BJ (cell line): ENCODE data around the gene OR2F1. TPM values are rescaled to one million over a fixed set of nuclear protein-coding genes. Genes with fewer than 3 reads are reported as not detected.
"Not testable (repeated sequence)": the region's sequence is repeated elsewhere in the genome, so short reads cannot be mapped to it uniquely, and the experiment has no call there.

Experiments used
- CTCF ChIA-PET: fragments of 350-600 bp; formaldehyde crosslinking; extraction: SDS; loops from one replicate; lab custom pipeline; 2021; ENCODE audit warnings: antibody characterized with exemption, inconsistent platforms; lab: Yijun Ruan, JAX
- POLR2A ChIA-PET: fragments of 300-600 bp; sonication (Branson Sonifier 250); formaldehyde crosslinking; extraction: SDS; loops from one replicate; lab custom pipeline; 2021; ENCODE audit warnings: antibody characterized with exemption; lab: Charles Lee
- DNase-seq: peaks from one replicate; pipeline ENCODE4 v3.0.0-alpha.2; 2011; ENCODE audit warnings: low read depth
- H3K27me3 ChIP-seq: 2 replicates; pipeline ENCODE4 v1.6.0; 2011; ENCODE audit warnings: low read length; ENCODE audit not compliant: control insufficient read depth, insufficient read depth
- H3K36me3 ChIP-seq: 2 replicates; pipeline ENCODE4 v1.5.1; 2011; ENCODE audit warnings: low read length; ENCODE audit not compliant: control insufficient read depth, insufficient read depth
- H3K4me3 ChIP-seq: 2 replicates; pipeline ENCODE4 v1.5.1; 2011; ENCODE audit warnings: low read depth, mild to moderate bottlenecking, control low read depth, low read length
- polyA plus RNA-seq: library from polyadenylated mRNA; depleted of rRNA; stranded (reverse); fragments of >200 nt; gene quantifications from 2 replicates; pipeline ENCODE4 v1.2.3, GENCODE V29; 2011
- TF ChIP-seq, protein P1 (sequence below): IDR thresholded peaks from 2 replicates; pipeline ENCODE4 v1.5.1; 2011; ENCODE audit warnings: low read depth, mild to moderate bottlenecking, control low read depth, inconsistent platforms, low read length, moderate library complexity; ENCODE audit not compliant: insufficient read depth

Gene OR2F1
- polyA plus RNA-seq, 1 experiment, result not detected

DNA sequence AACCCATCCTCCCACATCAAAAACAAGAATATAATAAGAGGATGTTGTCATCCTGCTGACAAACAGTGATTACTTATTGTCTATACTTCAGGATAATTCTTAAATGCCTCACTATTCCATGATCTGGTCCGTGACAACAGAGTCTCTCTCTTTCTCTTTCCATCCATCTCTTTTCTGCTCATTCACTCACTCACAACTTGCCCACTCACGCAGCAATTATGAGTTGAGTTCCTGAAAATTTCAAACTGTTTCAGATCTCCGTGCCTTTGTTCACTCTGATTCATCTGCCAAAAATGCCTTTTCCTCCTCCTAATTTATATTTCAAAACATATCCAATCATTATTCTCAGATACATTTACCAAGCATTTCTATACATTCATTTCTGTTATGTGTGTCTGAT, 46.9 kb downstream of the OR2F1 start:
- Histone ChIP-seq H3K36me3 (no peaks in the 10 kb centered on the region), H3K4me3 (no peak overlapping the region), H3K27me3 (no peaks in the 10 kb centered on the region)
- ChIA-PET POLR2A (no interaction called here), CTCF (interaction anchor here (0.8 kb wide), 1 partner anchor 27 kb away, joined by 4 read pairs; no protein-coding TSS in a partner anchor)
- TF ChIP-seq, protein P1, sequence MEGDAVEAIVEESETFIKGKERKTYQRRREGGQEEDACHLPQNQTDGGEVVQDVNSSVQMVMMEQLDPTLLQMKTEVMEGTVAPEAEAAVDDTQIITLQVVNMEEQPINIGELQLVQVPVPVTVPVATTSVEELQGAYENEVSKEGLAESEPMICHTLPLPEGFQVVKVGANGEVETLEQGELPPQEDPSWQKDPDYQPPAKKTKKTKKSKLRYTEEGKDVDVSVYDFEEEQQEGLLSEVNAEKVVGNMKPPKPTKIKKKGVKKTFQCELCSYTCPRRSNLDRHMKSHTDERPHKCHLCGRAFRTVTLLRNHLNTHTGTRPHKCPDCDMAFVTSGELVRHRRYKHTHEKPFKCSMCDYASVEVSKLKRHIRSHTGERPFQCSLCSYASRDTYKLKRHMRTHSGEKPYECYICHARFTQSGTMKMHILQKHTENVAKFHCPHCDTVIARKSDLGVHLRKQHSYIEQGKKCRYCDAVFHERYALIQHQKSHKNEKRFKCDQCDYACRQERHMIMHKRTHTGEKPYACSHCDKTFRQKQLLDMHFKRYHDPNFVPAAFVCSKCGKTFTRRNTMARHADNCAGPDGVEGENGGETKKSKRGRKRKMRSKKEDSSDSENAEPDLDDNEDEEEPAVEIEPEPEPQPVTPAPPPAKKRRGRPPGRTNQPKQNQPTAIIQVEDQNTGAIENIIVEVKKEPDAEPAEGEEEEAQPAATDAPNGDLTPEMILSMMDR, result no peak
- DNase-seq, result no peak

DNA sequence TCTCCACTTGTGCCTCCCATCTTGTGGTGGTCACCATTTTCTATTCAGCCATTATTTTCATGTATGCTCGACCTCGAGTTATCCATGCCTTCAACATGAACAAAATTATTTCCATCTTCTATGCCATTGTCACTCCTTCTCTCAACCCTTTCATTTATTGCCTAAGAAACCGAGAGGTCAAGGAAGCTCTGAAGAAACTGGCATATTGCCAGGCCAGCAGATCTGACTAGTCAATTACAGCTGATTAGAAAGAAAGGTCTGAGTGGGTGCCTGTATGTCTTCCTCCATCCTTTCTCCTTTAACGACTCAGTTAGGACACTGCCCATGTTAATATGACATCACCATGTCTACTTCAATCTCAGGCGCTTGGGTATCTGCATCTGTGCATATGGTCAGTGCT, 50.1 kb downstream of the OR2F1 start:
- no peaks in the 10 kb centered on the region for H3K36me3 ChIP-seq
- TF ChIP-seq, protein P1, result no peak
- H3K4me3 ChIP-seq, result no peak overlapping the region
- DNase-seq, result no peak
- ChIA-PET CTCF (interaction anchor here (0.8 kb wide), 1 partner anchor 268 kb away, joined by 3 read pairs; no protein-coding TSS in a partner anchor), POLR2A (no interaction called here)
- H3K27me3 ChIP-seq, result no peaks in the 10 kb centered on the region

DNA sequence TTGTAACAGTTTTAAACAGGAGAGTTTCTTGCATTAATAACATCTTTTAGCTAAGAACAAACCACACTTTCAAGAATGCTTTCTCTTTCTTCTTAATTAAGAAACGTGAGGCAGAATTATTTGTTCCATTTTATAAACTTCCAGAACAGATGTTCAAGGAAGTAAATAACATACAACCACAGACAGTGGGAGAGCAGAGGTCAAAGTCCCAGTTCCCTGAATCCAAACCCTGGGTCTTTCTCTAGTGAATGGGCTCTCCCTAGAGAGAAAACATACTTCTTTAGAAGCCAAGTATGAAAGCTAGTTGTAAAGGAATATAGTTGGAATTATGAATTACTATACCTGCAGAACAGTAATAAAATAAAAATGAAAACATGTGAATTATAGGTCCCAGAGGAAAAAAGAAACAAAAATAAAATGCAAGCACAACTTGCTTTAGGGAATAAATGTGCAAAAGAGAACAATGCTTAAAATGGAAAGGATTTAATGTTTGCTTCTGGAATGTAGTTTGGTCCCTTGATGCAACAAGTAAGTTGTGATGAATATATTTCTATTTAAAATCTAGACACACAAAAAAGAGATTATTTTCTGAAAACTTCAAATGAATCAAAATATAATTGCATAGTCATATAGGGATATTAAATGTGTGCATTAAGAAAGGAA, 51.5 kb downstream of the OR2F1 start:
- no peaks in the 10 kb centered on the region for H3K36me3 ChIP-seq
- no peak overlapping the region for H3K4me3 ChIP-seq
- TF ChIP-seq, protein P1, result no peak
- CTCF ChIA-PET, result no interaction called here
- POLR2A ChIA-PET, result no interaction called here
- no peaks in the 10 kb centered on the region for H3K27me3 ChIP-seq
- DNase-seq, result no peak

GRCh38 chr7:144006692-144007042, 52.0 kb downstream of the OR2F1 start:
- ChIA-PET CTCF (no interaction called here), POLR2A (no interaction called here)
- no peak for DNase-seq
- Histone ChIP-seq H3K4me3 (no peak overlapping the region), H3K27me3 (no peaks in the 10 kb centered on the region), H3K36me3 (no peaks in the 10 kb centered on the region)
- TF ChIP-seq, protein P1, result no peak

- CTCF ChIA-PET, result no interaction called here
- no peak for DNase-seq
- TF ChIP-seq, protein P1, result no peak
- POLR2A ChIA-PET, result no interaction called here
- Histone ChIP-seq H3K36me3 (no peaks in the 10 kb centered on the region), H3K4me3 (no peak overlapping the region), H3K27me3 (no peaks in the 10 kb centered on the region)
Measured at GRCh38 chr7:144009361-144009760, 54.7 kb downstream of the OR2F1 start.

GRCh38 chr7:144010061-144010460, 55.4 kb downstream of the OR2F1 start:
- H3K36me3 ChIP-seq, H3K27me3 ChIP-seq, H3K4me3 ChIP-seq, POLR2A ChIA-PET, DNase-seq, CTCF ChIA-PET: not testable (repeated sequence)

DNA sequence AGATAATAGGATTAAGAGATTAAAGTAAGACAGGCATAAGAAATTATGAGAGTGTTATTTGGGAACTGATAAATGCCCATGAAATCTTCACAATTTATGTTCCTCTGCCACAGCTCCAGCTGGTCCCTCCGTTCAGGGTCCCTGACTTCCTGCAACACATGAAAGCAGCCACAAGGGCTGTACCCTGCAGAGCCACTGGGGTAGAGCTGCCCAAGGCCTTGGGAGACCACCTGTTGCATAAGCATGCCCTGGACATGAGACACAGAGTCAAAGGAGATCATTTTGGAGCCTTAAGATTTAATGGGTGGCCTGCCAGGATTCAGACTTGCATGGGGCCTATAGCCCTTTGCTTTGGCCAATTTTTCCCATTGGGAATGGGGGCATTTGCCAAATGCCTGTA, 56.2 kb downstream of the OR2F1 start:
- H3K27me3 ChIP-seq, H3K4me3 ChIP-seq, POLR2A ChIA-PET, H3K36me3 ChIP-seq, DNase-seq: not testable (repeated sequence)
- CTCF ChIA-PET, result interaction anchor here (0.9 to 1.5 kb wide), 2 partner anchors 22 to 274 kb away, joined by 3 to 5 read pairs; no protein-coding TSS in a partner anchor
